ENCODE results near the gene ERN2. TPM values are rescaled to one million over a fixed set of nuclear protein-coding genes. Genes with fewer than 3 reads are reported as not detected.

The ERN2 gene
- total RNA-seq, 2 donors from 2014 or later = 1.3 to 1.4 TPM

DNA sequence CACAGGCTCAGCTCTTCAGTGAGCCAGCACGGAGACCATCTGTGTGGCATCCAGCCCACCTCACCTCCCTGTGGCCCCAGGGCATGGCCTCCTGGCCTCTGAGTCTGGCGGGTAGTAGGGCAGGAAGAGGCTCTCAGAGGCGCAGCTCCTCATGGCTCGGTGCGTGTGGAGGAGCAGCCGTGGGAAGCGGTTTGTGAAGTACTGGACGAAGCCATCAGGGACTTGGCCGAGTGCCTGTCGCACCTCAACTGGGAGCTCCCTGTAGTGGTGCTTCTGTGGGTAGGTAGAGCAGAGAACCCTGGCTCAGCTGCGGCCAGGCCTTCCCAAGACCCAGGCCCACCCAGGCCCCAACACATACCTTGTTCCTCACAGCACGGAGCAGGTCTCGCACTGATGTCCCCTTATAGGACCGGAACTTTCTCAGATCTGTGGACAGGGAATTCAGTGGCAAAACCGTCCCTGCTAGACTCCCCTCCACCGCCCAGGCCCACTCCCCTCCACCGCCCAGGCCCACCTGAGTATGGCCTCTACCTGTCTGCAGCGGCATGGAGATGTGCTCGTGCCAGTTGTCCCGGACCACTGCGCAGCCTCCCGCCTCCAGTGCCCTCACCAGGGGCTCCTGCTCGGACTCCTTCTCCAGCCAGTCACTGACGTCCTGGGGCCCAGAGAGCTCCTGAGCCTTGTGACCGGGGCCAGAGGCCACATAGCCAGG lies 22.1 kb downstream of the ERN2 start:
- Mint-ChIP-seq H3K36me3 (ENCODE audit: low read depth) (peaks cover 53% of the 10 kb centered on the region), H3K4me1 (peaks cover 9% of the 10 kb centered on the region), H3K27me3 (ENCODE audit: insufficient read depth) (no peaks in the 10 kb centered on the region), H3K27ac (no peak overlapping the region), H3K9me3 (no peaks in the 10 kb centered on the region), H3K4me3 (no peak overlapping the region)
- DNase-seq = no peak
- Histone ChIP-seq H3K9me3 (ENCODE audit: control insufficient read depth, low read length) (no peaks in the 10 kb centered on the region), H3K4me1 (ENCODE audit: control insufficient read depth, insufficient read depth, low read length) (no peaks in the 10 kb centered on the region), H3K9ac (ENCODE audit: extremely low read depth, low read length, poor library complexity, severe bottlenecking) (no peak overlapping the region), H3K27me3 (ENCODE audit: control insufficient read depth, insufficient read depth, low read length, poor library complexity, severe bottlenecking) (no peaks in the 10 kb centered on the region), H3K4me3 (ENCODE audit: low read length) (no peak overlapping the region), H3K36me3 (ENCODE audit: control insufficient read depth, insufficient read depth, low read length) (peaks cover 56% of the 10 kb centered on the region), H3K27ac (ENCODE audit: low read depth, low read length) (peak overlapping the region; percentile 24)
- TF ChIP-seq, protein P1, sequence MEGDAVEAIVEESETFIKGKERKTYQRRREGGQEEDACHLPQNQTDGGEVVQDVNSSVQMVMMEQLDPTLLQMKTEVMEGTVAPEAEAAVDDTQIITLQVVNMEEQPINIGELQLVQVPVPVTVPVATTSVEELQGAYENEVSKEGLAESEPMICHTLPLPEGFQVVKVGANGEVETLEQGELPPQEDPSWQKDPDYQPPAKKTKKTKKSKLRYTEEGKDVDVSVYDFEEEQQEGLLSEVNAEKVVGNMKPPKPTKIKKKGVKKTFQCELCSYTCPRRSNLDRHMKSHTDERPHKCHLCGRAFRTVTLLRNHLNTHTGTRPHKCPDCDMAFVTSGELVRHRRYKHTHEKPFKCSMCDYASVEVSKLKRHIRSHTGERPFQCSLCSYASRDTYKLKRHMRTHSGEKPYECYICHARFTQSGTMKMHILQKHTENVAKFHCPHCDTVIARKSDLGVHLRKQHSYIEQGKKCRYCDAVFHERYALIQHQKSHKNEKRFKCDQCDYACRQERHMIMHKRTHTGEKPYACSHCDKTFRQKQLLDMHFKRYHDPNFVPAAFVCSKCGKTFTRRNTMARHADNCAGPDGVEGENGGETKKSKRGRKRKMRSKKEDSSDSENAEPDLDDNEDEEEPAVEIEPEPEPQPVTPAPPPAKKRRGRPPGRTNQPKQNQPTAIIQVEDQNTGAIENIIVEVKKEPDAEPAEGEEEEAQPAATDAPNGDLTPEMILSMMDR (conservative IDR thresholded peaks at IDR 0.05) = no peak
- WGBS, 2 experiments (ENCODE audit: insufficient coverage in 1 of 2, insufficient read length in 1 of 2) = 97% methylated on average over 12 to 25 of the region's 25 CpGs

DNA sequence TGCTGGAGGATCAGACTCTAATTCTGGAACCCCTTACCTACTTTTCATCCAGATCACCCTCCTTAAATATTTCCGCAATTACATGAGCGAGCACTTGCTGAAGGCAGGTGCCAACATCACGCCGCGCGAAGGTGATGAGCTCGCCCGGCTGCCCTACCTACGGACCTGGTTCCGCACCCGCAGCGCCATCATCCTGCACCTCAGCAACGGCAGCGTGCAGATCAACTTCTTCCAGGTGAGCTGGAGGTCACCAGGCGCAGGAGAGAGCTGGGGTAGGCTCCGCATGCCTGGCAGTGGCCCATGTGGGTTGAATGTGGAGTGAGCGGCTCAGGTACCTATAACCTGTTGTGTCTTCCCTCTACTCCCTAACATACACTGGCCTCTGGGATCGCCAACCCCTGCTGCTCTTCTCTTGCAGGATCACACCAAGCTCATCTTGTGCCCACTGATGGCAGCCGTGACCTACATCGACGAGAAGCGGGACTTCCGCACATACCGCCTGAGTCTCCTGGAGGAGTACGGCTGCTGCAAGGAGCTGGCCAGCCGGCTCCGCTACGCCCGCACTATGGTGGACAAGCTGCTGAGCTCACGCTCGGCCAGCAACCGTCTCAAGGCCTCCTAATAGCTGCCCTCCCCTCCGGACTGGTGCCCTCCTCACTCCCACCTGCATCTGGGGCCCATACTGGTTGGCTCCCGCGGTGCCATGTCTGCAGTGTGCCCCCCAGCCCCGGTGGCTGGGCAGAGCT lies 23.4 kb downstream of the ERN2 start:
- no peak overlapping the region for H3K27ac Mint-ChIP-seq
- peaks cover 4% of the 10 kb centered on the region for H3K4me1 Mint-ChIP-seq
- 94 to 97% methylated on average over 10 to 36 of the region's 36 CpGs for WGBS, 2 experiments (ENCODE audit: insufficient coverage in 1 of 2, insufficient read length in 1 of 2)
- Histone ChIP-seq H3K9me3 (ENCODE audit: control insufficient read depth, low read length) (no peaks in the 10 kb centered on the region), H3K27ac (ENCODE audit: low read depth, low read length) (no peak overlapping the region), H3K4me1 (ENCODE audit: control insufficient read depth, insufficient read depth, low read length) (no peaks in the 10 kb centered on the region), H3K9ac (ENCODE audit: extremely low read depth, low read length, poor library complexity, severe bottlenecking) (no peak overlapping the region), H3K27me3 (ENCODE audit: control insufficient read depth, insufficient read depth, low read length, poor library complexity, severe bottlenecking) (no peaks in the 10 kb centered on the region), H3K36me3 (ENCODE audit: control insufficient read depth, insufficient read depth, low read length) (peaks cover 67% of the 10 kb centered on the region), H3K4me3 (ENCODE audit: low read length) (no peak overlapping the region)
- no peaks in the 10 kb centered on the region for H3K27me3 Mint-ChIP-seq (ENCODE audit: insufficient read depth)
- DNase-seq = no peak
- H3K4me3 Mint-ChIP-seq = no peak overlapping the region
- TF ChIP-seq, protein P1 (conservative IDR thresholded peaks at IDR 0.05) = no peak
- no peaks in the 10 kb centered on the region for H3K9me3 Mint-ChIP-seq
- H3K36me3 Mint-ChIP-seq (ENCODE audit: low read depth) = peaks cover 63% of the 10 kb centered on the region

DNA sequence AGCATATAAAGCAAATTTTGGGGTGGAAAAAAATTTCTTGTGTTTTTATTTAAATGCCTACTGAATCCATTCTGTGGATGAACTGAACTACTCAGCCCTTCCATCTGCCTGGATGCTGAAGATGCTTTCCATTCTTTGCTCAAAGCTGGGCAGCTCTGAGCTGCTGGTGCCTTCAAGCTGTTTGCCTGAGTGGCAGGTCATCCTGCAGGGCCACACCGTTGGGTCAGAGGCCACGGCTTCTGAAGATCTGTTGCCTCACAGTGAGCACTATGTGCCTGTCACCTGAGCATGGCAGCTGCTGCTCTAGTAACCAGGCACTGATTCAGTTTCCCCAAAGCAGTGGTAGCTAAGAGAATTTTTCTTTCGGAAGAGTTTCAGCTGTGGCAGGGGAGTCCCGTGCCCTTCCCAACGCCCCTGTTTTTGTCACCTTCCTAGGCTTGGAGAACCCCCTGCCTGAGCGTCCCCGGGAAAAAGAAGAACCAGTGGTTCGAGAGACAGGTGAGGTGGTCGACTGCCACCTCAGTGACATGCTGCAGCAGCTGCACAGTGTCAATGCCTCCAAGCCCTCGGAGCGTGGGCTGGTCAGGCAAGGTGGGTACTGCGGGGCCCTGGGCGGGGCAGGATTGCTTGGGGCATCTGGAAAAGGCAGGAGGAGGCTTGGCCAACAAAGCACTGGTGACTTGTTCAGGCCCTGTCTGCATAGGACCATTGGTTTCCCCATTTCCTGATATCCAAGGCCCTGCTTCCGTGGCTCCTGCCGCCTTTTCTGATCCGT lies 25.8 kb downstream of the ERN2 start:
- H3K36me3 ChIP-seq (ENCODE audit: control insufficient read depth, insufficient read depth, low read length) = peaks cover 89% of the 10 kb centered on the region

More for the DNA sequence above, 25.8 kb downstream of the ERN2 start:
- H3K4me3 Mint-ChIP-seq = no peak overlapping the region
- no peaks in the 10 kb centered on the region for H3K9me3 Mint-ChIP-seq
- no peaks in the 10 kb centered on the region for H3K9me3 ChIP-seq (ENCODE audit: control insufficient read depth, low read length)
- no peak overlapping the region for H3K9ac ChIP-seq (ENCODE audit: extremely low read depth, low read length, poor library complexity, severe bottlenecking)
- peaks cover 84% of the 10 kb centered on the region for H3K36me3 Mint-ChIP-seq (ENCODE audit: low read depth)
- no peak overlapping the region for H3K27ac ChIP-seq (ENCODE audit: low read depth, low read length)
- no peak overlapping the region for H3K4me3 ChIP-seq (ENCODE audit: low read length)
- 94 to 95% methylated on average over 12 to 16 of the region's 16 CpGs for WGBS, 2 experiments (ENCODE audit: insufficient coverage in 1 of 2, insufficient read length in 1 of 2)
- TF ChIP-seq, protein P1 (conservative IDR thresholded peaks at IDR 0.05) = no peak
- no peaks in the 10 kb centered on the region for H3K27me3 Mint-ChIP-seq (ENCODE audit: insufficient read depth)
- H3K27ac Mint-ChIP-seq = no peak overlapping the region
- no peaks in the 10 kb centered on the region for H3K27me3 ChIP-seq (ENCODE audit: control insufficient read depth, insufficient read depth, low read length, poor library complexity, severe bottlenecking)
- H3K4me1 Mint-ChIP-seq = no peaks in the 10 kb centered on the region
- H3K4me1 ChIP-seq (ENCODE audit: control insufficient read depth, insufficient read depth, low read length) = no peaks in the 10 kb centered on the region
- no peak for DNase-seq

All from endodermal cell (in vitro differentiated cells).